NCI-H2196 (cell line): Measurements from ENCODE around the gene GRK5.

Experiments used
- DNase-seq: peaks from one replicate; lab custom pipeline; 2025; ENCODE audit not compliant: unreplicated experiment; lab: John Stamatoyannopoulos, UW

The GRK5 gene

DNA sequence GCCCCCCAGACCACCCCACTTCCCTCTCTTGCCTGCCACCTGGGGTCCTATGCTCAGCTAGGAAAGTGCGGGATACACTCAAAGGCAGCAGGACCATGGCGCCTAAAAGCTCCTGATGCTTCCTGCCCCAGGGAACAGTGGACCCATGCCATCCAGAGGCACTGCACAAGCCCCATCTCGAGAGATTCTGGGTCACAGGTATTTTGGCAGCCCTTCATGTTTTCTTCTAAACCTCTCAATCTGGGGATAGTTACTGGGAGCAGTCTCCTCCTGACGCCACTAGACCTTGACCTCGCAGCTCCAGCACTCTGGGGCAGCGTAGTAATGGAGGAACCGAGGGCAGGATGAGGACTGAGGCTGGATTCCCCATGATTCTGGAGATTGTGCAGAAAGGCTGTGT is 107.1 kb downstream of the GRK5 start:
- no peak for DNase-seq

- DNase-seq: no peak
Observed at GRCh38 chr10:119315128-119316001, 108.0 kb downstream of the GRK5 start.

DNA sequence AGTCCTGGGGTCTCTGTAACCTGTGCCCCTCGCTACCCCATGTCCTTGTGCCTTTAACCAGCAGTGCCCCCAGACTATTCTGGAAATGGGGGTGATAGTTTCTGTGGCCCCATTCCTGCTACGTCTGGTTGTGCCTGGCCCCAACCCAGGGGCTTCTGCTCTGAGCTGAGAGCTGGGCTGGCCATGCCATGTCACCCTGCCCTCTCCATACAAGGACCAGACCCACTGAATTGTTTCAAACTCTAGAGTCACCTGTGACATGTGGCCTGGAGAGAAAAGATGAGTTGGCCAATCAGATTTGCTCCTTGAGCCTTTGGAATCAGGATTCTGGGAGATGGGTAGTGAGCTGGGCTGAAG is 108.6 kb downstream of the GRK5 start:
- DNase-seq: no peak

DNA sequence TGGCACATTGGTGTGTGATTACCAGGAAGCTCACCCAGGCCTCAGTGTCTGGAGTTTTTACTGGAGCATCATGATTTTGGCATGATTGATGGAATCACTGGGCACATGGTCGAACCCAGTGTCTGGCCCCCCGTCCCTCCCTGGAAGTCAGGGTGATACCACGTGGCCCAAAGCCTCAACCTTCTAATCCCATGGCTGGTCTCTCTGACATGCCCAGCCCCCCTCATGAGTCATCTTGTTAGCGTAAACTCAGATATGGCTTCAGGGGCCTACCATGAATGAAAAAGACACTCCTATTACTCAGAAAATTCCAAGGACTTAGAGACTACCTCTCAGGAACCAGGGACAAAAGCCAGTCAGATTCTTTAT is 109.3 kb downstream of the GRK5 start:
- no peak for DNase-seq

DNA sequence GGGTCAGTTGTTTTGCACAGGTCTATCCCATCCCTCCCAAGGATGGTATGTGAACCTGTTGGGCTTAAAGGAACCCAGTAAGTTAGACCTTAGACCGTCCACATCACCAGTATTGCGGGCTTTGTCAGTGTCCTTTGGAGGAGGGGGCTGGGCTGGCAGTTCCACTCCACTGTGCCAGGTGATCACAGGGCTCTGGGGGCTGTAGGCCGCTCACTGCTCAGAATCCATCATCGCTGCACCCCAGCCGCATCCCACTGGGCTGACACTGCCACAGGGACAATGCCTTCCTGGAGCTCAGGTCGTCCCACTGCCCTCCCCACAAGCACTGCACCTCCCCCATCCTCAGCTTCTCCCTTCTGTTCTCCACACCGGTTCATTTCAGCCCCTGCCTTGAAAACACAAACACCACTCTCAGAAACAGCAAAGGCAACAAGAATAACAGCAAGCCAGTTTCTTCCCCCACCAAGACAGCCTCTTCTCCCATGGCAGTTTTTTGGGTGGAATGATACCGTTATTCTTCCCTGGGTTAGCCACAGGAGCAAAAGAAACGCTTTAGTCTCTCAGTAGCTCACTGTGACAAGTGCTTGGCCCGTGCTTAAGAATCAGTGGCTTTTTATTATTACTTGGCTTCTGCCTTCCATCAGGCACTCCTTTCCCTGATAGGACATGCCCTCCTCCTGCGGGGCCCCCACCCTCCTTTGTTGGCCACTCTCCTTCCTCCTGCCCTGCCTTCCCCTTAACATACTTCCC is 111.2 kb downstream of the GRK5 start:
- no peak for DNase-seq

DNA sequence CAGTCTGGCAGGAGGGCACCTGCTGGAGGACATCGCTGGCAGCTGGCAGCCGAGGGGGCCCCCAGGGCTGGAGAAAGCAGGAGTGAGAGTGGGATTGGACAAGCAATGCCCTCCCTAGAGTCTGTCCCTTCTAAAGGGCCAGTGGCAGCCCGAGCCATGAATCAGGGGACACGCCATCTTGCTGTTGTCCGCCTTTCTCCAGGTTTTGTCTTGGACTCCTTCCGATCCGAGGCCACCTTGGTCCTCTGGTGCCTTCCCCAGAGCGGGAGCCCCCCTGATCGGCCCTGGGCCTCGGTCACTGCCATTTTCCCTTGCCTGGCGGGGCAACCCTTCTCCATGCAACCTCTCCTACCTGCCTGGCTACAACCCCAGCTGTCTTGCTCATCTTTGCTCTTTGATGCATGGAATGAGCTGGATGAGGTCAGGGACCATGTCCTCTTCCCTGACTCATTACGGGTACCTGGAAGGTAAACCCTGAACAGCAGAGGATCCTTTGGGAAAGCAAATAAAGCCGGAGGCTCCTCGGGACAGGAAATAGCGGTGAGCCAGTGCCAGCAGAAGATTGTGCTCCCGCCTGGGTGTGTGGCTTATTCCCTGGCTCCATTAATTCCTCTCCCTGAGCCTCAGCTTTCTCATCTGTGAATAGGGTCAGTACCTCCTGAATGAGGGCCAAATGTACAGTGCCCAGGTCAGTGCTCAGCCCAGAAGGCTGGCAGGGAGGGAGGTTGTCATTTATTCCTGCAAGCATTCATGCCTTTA is 112.0 kb downstream of the GRK5 start:
- DNase-seq: no peak

DNA sequence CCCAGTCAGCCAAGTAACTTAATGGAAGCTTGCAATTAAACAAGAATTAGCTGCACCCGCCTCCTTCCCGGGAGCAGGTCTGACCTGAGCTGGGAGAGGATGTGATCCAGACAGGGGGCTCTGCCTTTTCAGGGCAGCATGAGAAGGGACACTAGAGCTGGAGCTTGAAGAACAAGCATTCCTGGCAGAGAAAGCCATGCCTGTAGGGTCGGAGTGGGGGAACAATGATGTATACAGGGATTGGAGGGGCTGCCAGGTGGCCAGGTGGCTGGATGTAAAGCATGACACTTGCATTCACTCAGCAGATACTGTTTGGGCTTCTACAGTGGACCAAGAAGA is 112.5 kb downstream of the GRK5 start:
- no peak for DNase-seq

DNA sequence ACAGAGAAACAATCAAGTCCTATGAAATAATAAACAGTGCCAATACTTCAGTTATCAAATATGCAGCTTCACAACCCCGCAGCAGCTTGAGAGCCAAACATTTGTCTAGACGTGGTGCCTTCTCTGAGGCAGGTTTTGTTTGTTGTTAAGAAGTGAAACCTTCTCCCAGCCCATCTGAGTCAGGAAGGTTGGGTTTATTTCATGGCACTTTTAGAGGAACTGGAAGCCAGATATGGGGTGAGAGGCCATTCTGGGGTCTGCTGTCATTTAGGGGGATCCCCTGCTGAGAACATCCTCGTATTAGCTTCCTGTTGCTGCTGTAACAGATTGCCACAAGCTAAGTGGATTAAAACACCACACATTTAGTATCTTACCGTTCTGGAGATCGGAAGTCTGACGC is 113.6 kb downstream of the GRK5 start:
- DNase-seq: no peak

- DNase-seq: no peak
Observed at GRCh38 chr10:119323085-119324016, 116.0 kb downstream of the GRK5 start.

- DNase-seq: no peak
Observed at GRCh38 chr10:119325131-119325530, 117.8 kb downstream of the GRK5 start.

GRCh38 chr10:119326167-119326566 is 118.8 kb downstream of the GRK5 start:
- no peak for DNase-seq

DNA sequence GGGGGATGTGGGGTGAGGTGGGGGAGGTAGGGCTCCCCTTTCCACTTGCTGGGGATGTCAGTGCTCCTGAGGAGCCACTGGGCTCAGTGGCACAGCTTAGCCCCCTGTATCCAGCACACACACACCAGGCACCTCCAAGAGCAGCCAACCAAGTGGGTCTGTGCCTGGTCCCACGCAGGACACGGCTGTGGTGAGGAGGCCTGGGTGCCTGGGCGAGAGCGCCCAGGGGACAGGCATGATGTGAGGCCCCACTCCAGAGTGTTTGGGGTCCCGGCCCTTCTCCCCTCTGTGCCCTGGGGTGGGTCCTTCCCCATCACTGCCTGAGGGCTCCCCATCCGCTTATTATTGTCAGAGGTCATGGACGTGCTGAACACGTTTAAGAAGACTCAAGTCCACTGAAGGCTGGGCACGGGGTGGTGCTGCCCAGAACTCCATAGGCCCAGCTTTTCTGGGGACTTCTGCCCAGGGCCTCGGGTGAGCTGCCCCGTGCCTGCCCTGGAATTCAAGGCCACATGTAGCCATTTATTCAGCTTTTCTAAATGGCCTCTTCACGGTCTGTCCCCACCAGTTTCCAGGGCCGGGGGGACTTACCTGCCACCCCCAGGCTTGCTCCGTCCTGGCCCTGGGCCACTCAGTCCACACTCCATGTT is 119.8 kb downstream of the GRK5 start:
- no peak for DNase-seq

- no peak for DNase-seq
Observed at GRCh38 chr10:119328223-119328622, 120.9 kb downstream of the GRK5 start.

DNA sequence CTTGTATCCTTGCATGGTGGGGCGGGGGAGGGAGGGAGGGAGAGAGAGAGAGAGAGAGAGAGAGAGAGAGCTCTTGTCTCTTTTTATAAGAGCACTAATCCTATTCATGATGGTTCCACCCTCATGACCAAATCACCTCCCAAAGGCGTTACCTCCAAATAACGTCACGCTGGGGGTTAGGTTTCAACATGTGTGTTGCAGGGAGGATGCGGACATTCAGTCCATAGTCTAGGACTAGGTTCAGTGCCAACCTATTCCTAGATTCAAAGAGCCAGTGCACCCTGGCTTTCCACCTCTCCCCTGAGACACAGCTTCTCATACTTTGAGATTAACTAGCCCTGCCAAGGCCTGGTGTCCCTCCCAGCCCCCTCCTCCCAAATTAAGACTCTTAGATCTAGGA is 123.0 kb downstream of the GRK5 start:
- DNase-seq: no peak

- DNase-seq: no peak
Observed at GRCh38 chr10:119331061-119331460, 123.7 kb downstream of the GRK5 start.

- no peak for DNase-seq
Observed at GRCh38 chr10:119333146-119333792, 125.9 kb downstream of the GRK5 start.

DNA sequence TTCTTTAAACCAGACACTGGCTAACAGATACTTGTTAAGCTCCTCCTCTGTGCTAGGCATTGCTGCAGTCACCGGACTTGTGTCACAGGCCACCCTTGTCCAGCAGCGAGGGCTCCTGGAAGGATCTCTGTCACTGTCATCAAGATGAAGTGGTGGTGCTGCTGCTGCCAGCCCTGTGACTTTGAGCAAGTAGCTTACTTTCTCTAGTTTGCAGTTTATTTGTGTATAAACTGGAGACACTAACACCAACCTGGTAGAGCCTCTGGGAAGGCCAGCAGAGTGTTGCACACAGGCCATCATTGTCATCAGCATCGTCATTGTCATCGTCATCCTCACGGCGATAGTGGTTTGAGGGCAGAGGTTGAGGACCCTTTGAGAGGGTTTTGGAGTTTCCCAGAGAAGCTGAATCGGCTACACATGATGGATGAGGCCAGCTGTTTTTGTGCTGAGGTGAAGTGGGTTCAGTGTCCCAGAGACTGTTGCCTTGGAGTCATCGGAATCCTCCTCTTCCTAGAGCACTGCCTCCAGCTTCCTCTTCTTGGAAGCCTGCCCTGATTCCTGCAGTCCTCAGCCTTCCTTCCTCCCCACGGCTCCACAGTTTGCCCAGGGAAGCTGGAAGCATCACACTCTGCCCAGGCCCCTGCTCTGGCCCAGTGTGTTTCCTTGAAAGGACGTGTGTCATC is 128.4 kb downstream of the GRK5 start:
- DNase-seq: no peak

DNA sequence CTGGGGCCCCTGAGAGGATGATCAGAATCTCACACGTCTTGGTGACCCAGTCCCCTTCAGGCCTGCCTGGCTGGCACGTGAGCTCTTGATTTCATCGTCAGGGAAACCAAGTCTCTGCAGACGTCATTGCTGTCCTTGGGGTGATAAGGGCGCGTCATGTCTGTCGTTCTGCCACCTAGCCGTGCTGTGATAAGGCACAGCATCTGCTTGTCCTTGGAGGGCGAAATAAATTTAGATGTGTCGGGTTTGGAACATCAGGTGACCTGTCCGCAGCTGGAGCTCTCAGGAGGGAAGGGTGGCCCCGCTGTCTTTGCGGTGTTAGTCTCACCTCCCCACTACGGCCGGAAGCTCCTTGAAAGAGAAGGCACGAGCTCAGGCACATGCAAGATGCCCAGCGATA is 129.2 kb downstream of the GRK5 start:
- DNase-seq: no peak

GRCh38 chr10:119337223-119337622 is 129.9 kb downstream of the GRK5 start:
- no peak for DNase-seq
